Adipocyte (in vitro differentiated cells): ENCODE results near the gene THOC2.

Experiments
- DNase-seq: peaks from one replicate; pipeline ENCODE4 v3.0.0-alpha.2; 2015; ENCODE audit warnings: low read depth
- H3K27me3 ChIP-seq: replicated peaks from 2 replicates; pipeline ENCODE4 v1.7.0; 2013; ENCODE audit warnings: mild to moderate bottlenecking, low read length, moderate library complexity; ENCODE audit not compliant: control insufficient read depth, insufficient read depth
- H3K36me3 ChIP-seq: 2 replicates; pipeline ENCODE4 v1.7.0; 2013; ENCODE audit warnings: low read length, mild to moderate bottlenecking, moderate library complexity; ENCODE audit not compliant: control insufficient read depth, insufficient read depth, severe bottlenecking
- H3K4me1 ChIP-seq: 2 replicates; pipeline ENCODE4 v1.7.0; 2013; ENCODE audit warnings: mild to moderate bottlenecking, low read length, moderate library complexity; ENCODE audit not compliant: control insufficient read depth, insufficient read depth
- H3K4me3 ChIP-seq: 2 replicates; pipeline ENCODE4 v1.7.0; 2013; ENCODE audit warnings: mild to moderate bottlenecking, low read length, moderate library complexity
- H3K9ac ChIP-seq: 2 replicates; pipeline ENCODE4 v1.7.0; 2013; ENCODE audit warnings: mild to moderate bottlenecking, low read length, moderate library complexity
- H3K9me3 ChIP-seq: 2 replicates; pipeline ENCODE4 v1.7.0; 2013; ENCODE audit warnings: mild to moderate bottlenecking, low read length, moderate library complexity; ENCODE audit not compliant: control insufficient read depth

Gene THOC2

GRCh38 chrX:123562342-123563146, 170.3 kb downstream of the THOC2 start:
- Histone ChIP-seq H3K9me3 (no peaks in the 10 kb centered on the region), H3K9ac (no peak overlapping the region), H3K27me3 (no peaks in the 10 kb centered on the region), H3K4me1 (no peaks in the 10 kb centered on the region), H3K4me3 (no peak overlapping the region), H3K36me3 (no peaks in the 10 kb centered on the region)
- no peak for DNase-seq

- DNase-seq = no peak
- H3K27me3 ChIP-seq = no peaks in the 10 kb centered on the region
- H3K4me3 ChIP-seq = no peak overlapping the region
- H3K4me1 ChIP-seq = no peaks in the 10 kb centered on the region
- H3K9me3 ChIP-seq = no peaks in the 10 kb centered on the region
- no peaks in the 10 kb centered on the region for H3K36me3 ChIP-seq
- no peak overlapping the region for H3K9ac ChIP-seq
Measured at GRCh38 chrX:123561439-123562215, 171.2 kb downstream of the THOC2 start.

DNA sequence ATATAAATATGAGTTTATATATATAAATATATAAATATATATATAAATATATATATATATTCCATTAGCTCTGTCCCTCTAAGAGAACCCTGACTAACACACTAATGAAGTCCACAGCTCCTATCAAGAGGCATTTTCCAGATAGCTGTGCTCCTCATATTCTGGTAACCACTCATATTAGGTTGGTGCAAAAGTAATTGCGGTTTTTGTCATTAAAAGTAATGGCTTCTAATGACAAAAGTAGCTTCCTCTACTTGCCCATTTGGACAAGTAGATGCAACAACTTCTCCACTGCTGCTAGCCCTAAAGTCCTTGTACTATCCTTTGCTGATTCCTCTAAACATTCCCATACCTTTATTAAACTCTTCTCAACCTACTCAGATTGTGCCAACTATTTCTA, 182.0 kb downstream of the THOC2 start:
- no peaks in the 10 kb centered on the region for H3K36me3 ChIP-seq
- no peak for DNase-seq
- no peaks in the 10 kb centered on the region for H3K9me3 ChIP-seq
- no peaks in the 10 kb centered on the region for H3K4me1 ChIP-seq
- no peaks in the 10 kb centered on the region for H3K27me3 ChIP-seq
- no peak overlapping the region for H3K4me3 ChIP-seq
- no peak overlapping the region for H3K9ac ChIP-seq
